Heart right ventricle (tissue), 16 donors: ENCODE results near the gene VWA5B2. TPM values are rescaled to one million over a fixed set of nuclear protein-coding genes. Genes with fewer than 3 reads are reported as not detected.

ENCODE experiments used
- ATAC-seq, 8 donors: fragments of 200-7000 bp; cut with Tn5 transposase; one replicate each; pipeline ENCODE4 v1.9.1; 2020; ENCODE audit warnings: mild to moderate bottlenecking in 8 of 8, moderate library complexity in 8 of 8, moderate number of reproducible peaks in 1 of 8
- DNase-seq, 2 donors: peaks; one replicate each; pipeline ENCODE4 v3.0.0-alpha.2; 2020
- H3K27ac ChIP-seq, 10 donors: fragments of 200-600 bp; sonication (generic) in 2 of 10; one replicate each; pipeline versions ENCODE4 v1.5.0 to v1.8.0; 2020 to 2022; ENCODE audit warnings: mild to moderate bottlenecking in 3 of 10
- H3K27me3 ChIP-seq, 7 donors: fragments of 200-600 bp; one replicate each; pipeline ENCODE4 v1.8.0; 2021 to 2022; ENCODE audit warnings: mild to moderate bottlenecking in 2 of 7
- H3K36me3 ChIP-seq, 9 donors: fragments of 200-600 bp; sonication (generic) in 1 of 9; one replicate each; pipeline versions ENCODE4 v1.5.0 to v1.8.0; 2020 to 2022; ENCODE audit warnings: mild to moderate bottlenecking in 2 of 9
- H3K4me1 ChIP-seq, 9 donors: fragments of 200-600 bp; sonication (generic) in 1 of 9; one replicate each; pipeline versions ENCODE4 v1.5.0 to v1.8.0; 2020 to 2022; ENCODE audit warnings: mild to moderate bottlenecking in 4 of 9
- H3K4me3 ChIP-seq, 10 donors: fragments of 200-600 bp; sonication (generic) in 2 of 10; one replicate each; pipeline versions ENCODE4 v1.5.0 to v1.8.0; 2020 to 2022; ENCODE audit warnings: mild to moderate bottlenecking in 7 of 10, moderate library complexity in 2 of 10
- H3K9me3 ChIP-seq, 11 donors: fragments of 200-600 bp in 10 of 11; sonication (generic) in 2 of 11; one replicate each; pipeline versions ENCODE4 v1.5.0 to v1.8.0; 2013 to 2022; ENCODE audit warnings: mild to moderate bottlenecking in 2 of 11, control low read depth in 1 of 11, moderate library complexity in 1 of 11
- WGBS, 2 donors: extraction: QIAGEN DNeasy Blood & Tissue Kit; methylation state at CpG; one replicate each; pipeline ENCODE4 v1.1.7; 2013; ENCODE audit warnings: inconsistent platforms in 1 of 2; 5-methylcytosine and 5-hydroxymethylcytosine counted together
- intact Hi-C, 10 donors: fragments of 100-400 bp; cut with DNase I; formaldehyde crosslinking; loops; one replicate each; pipeline versions ENCODE4 v1.11.1 to v1.14.2; 2022
- polyA plus RNA-seq, 2 donors: library from polyadenylated mRNA; stranded (reverse); fragments of 200-250 nt; gene quantifications; one replicate each; pipeline ENCODE4 v1.2.3, GENCODE V29; 2013
- total RNA-seq, 10 donors: library from RNA; stranded (reverse); fragmentation: NEBNext Ultra II Directional in 3 of 10; extraction: Animal tissue kit (Norgen Biotek cat#: 25700) in 3 of 10; gene quantifications; one replicate each; pipeline versions ENCODE4 v1.2.1 to v1.2.4, GENCODE V29; 2021 to 2023
- TF ChIP-seq, protein P1 (sequence below), 9 donors: fragments of 200-600 bp; sonication (generic) in 2 of 9; IDR thresholded peaks; one replicate each; pipeline versions ENCODE4 v1.5.0 to v1.8.0; 2021 to 2022; ENCODE audit warnings: antibody characterized with exemption in 9 of 9, mild to moderate bottlenecking in 5 of 9, moderate library complexity in 1 of 9
- donor health status: Arrhythmogenic right ventricular cardiomyopathy.
- donor health status: ischemic (EF 13 %, LVEDD 7.1; RV severe dilation, severe dysfunction).
- donor health status: healthy with polysubstance abuse.
- donor health status: DM: no; HTN: yes; CAD: no.
- donor health status: DM: no; HTN: no; CAD: no.
- donor health status: ischemic (EF 25% LVEDD 6.9; RV normal size, moderate dysfunction).
- donor health status: ischemic (EF 25% LVEDD 5.7; RV mildly dilated, moderate dysfunction).
- donor health status: healthy.
- donor health status: DM: yes; HTN: yes; CAD: no.
- donor health status: Ischemic cardiomyopathy.
- donor health status: ischemic (EF 35%, LVEDD 5.7; RV mildly dilated, moderate dysfunction).
- donor health status: nonischemic (EF 11% LVEDD 7.7; RV severe dilation, severe dysfunction).
- donor health status: DM: yes; HTN: yes; CAD: no.
- donor health status: PGD.
- donor health status: ischemic (EF 29% LVEDD 5.4; RV normal size, mild dysfunction).
- donor health status: nonischemic (EF 23%, LVEDD 6.1; RV moderate dilation, normal function).

VWA5B2 gene
- total and polyA plus RNA-seq, 12 donors = 0.03 to 0.09 TPM; not detected in 10

GRCh38 chr3:184203526-184203925 lies 25.9 kb upstream of the VWA5B2 start:
- WGBS, 2 donors = 77 to 84% methylated on average over 8 of the region's 8 CpGs
- H3K36me3 ChIP-seq = no peaks in the 10 kb centered on the region
- H3K4me1 ChIP-seq = no peaks in the 10 kb centered on the region
- H3K4me3 ChIP-seq = no peak overlapping the region
- no peak overlapping the region for H3K27ac ChIP-seq
- intact Hi-C loops = no loop called here
- ATAC-seq (no peak), DNase-seq (no peak)
- TF ChIP-seq, protein P1, sequence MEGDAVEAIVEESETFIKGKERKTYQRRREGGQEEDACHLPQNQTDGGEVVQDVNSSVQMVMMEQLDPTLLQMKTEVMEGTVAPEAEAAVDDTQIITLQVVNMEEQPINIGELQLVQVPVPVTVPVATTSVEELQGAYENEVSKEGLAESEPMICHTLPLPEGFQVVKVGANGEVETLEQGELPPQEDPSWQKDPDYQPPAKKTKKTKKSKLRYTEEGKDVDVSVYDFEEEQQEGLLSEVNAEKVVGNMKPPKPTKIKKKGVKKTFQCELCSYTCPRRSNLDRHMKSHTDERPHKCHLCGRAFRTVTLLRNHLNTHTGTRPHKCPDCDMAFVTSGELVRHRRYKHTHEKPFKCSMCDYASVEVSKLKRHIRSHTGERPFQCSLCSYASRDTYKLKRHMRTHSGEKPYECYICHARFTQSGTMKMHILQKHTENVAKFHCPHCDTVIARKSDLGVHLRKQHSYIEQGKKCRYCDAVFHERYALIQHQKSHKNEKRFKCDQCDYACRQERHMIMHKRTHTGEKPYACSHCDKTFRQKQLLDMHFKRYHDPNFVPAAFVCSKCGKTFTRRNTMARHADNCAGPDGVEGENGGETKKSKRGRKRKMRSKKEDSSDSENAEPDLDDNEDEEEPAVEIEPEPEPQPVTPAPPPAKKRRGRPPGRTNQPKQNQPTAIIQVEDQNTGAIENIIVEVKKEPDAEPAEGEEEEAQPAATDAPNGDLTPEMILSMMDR (IDR thresholded peaks at IDR 0.05) = no peak
- no peaks in the 10 kb centered on the region for H3K9me3 ChIP-seq
- H3K27me3 ChIP-seq = peaks cover 0 to 10% (median 5%) of the 10 kb centered on the region in 7 donors

DNA sequence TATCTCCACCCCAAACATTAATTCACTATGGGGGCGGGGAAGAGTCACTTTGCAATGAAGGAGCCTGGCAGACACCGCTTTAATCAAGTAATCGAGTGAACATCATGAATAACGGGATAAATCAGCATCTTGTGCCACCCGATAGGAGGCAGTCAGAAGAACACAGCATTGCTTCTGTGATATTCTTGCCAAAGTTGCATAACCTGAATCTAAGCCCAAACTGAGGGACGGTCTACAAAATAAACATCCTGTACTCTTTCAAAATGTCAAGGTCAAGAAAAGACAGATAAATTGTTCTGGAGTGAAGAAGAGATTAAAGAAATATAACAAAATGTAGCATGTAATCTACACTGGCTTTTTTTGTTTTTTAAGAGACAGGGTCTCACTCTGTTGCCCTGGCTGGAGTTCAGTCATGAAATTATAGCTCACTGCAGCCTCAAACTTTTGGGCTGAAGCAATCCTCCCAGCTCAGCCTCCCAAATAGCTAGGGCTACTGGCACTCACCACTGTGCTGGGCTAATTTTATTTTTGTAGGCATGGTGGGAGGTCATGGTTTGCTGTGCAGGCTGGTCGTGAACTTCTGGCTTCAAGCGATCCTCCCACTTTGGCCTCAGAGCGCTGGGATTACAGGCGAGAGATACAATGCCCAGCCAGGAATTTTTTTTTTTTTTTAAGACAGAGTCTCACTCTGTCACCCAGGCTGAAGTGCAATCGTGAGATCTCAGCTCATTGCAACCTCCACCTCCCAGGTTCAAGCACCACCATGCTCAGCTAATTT lies 20.1 kb upstream of the VWA5B2 start:
- H3K9me3 ChIP-seq = no peaks in the 10 kb centered on the region
- no peaks in the 10 kb centered on the region for H3K36me3 ChIP-seq
- WGBS, 2 donors = 55 to 62% methylated on average over 11 of the region's 11 CpGs
- H3K4me1 ChIP-seq = peaks cover 0 to 4% (median 0%) of the 10 kb centered on the region in 9 donors
- ATAC-seq (no peak), DNase-seq (no peak)
- intact Hi-C loops = no loop called here
- H3K27ac ChIP-seq = no peak overlapping the region
- no peak overlapping the region for H3K4me3 ChIP-seq
- H3K27me3 ChIP-seq = peaks cover 0 to 10% (median 5%) of the 10 kb centered on the region in 7 donors
- TF ChIP-seq, protein P1 (IDR thresholded peaks at IDR 0.05) = no peak

GRCh38 chr3:184211297-184211696 lies 18.1 kb upstream of the VWA5B2 start:
- TF ChIP-seq, protein P1 (IDR thresholded peaks at IDR 0.05) = no peak
- Histone ChIP-seq H3K4me3 (no peak overlapping the region), H3K9me3 (no peaks in the 10 kb centered on the region), H3K36me3 (no peaks in the 10 kb centered on the region), H3K27ac (no peak overlapping the region), H3K4me1 (peaks cover 0 to 7% (median 0%) of the 10 kb centered on the region in 9 donors), H3K27me3 (peaks cover 0 to 9% (median 5%) of the 10 kb centered on the region in 7 donors)
- DNase-seq (no peak), ATAC-seq (no peak)
- intact Hi-C loops = no loop called here
- whole genome bisulfite sequencing, 2 donors = 67 to 74% methylated on average over 5 of the region's 5 CpGs

DNA sequence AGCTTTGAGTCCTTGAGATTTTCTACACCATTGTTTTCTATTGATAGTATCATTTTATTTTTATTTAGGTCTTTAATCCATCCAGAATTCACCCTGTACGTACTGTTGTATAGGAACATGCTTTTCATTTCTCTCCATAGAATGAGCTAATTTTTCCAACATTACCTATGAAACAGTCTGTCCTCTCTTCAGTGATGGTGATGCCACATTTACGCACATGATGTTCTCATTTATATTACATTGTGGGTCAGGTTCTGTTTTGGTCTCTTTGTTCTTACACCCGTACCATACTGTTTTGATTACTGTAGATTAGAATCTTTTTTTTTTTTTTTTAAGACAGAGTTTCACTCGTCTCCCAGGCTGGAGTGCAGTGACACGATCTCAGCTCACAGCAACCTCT lies 17.7 kb upstream of the VWA5B2 start:
- Histone ChIP-seq H3K27me3 (peaks cover 0 to 9% (median 1%) of the 10 kb centered on the region in 7 donors), H3K36me3 (no peaks in the 10 kb centered on the region), H3K4me1 (peaks cover 0 to 7% (median 0%) of the 10 kb centered on the region in 9 donors), H3K9me3 (no peaks in the 10 kb centered on the region), H3K27ac (no peak overlapping the region), H3K4me3 (no peak overlapping the region)
- intact Hi-C loops = no loop called here
- ATAC-seq (no peak), DNase-seq (no peak)
- TF ChIP-seq, protein P1 (IDR thresholded peaks at IDR 0.05) = no peak
- 75 to 81% methylated on average over 5 of the region's 5 CpGs for WGBS, 2 donors
